SH-SY5Y (cell line): ENCODE data around the gene ABRACL.

Experiments used
- GATA2 ChIP-seq: IDR thresholded peaks from 2 replicates; pipeline ENCODE4 v1.6.1; 2011; ENCODE audit warnings: mild to moderate bottlenecking, low read depth, low read length
- GATA3 ChIP-seq: IDR thresholded peaks from 2 replicates; pipeline ENCODE4 v1.6.1; 2011; ENCODE audit warnings: low read depth, mild to moderate bottlenecking, low read length, moderate library complexity

GRCh38 chr6:139066080-139066479 lies 37.5 kb downstream of the ABRACL start:
- TF ChIP-seq GATA2 (no peak), GATA3 (no peak)
